Activated CD8-positive, alpha-beta memory T cell treated with anti-CD3 and anti-CD28 coated beads, Interleukin-2, amount 50 U/mL, for 24 hours (primary cell): ENCODE data around the gene CUX1.
"Not testable (repeated sequence)": the region's sequence is repeated elsewhere in the genome, so short reads cannot be mapped to it uniquely, and the experiment has no call there.

Experiments used
- DNase-seq: peaks from one replicate; pipeline ENCODE4 v3.0.0-alpha.2; 2020; ENCODE audit errors: extremely low read depth

Gene CUX1

DNA sequence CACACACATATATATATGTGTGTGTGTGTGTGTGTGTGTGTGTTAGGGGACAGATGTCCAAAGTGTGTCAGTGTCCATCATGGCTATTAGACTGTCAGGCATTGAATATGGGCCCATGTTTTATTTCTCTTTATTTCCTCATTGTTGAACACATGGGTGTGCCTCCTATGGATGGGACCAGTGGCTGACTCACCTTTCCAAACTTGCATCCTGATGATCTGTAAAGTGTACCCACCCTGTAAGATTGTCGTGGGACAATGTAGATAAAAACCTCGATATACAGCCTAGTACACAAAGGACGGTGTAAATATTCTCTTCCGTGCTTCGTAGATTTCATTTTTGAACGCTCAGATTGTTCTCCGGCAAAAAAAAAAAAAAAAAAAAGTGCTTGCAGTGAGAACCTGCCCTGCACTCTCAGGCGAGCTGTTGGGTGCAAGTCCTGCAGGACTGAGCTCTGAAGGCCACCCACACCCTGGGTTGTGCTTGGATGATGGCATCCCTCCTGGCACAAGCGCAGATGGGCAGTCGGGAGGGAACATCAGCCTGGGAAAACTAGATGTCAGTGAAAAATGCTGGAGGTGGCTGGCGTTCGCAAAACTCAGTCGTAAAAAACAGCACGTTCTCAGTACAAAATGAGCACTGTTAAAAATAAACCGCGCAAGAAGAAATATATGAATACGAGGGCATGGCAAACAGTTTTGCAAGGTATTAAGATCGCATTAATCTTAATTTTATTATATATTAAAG, 166.9 kb downstream of the CUX1 start:
- no peak for DNase-seq

DNA sequence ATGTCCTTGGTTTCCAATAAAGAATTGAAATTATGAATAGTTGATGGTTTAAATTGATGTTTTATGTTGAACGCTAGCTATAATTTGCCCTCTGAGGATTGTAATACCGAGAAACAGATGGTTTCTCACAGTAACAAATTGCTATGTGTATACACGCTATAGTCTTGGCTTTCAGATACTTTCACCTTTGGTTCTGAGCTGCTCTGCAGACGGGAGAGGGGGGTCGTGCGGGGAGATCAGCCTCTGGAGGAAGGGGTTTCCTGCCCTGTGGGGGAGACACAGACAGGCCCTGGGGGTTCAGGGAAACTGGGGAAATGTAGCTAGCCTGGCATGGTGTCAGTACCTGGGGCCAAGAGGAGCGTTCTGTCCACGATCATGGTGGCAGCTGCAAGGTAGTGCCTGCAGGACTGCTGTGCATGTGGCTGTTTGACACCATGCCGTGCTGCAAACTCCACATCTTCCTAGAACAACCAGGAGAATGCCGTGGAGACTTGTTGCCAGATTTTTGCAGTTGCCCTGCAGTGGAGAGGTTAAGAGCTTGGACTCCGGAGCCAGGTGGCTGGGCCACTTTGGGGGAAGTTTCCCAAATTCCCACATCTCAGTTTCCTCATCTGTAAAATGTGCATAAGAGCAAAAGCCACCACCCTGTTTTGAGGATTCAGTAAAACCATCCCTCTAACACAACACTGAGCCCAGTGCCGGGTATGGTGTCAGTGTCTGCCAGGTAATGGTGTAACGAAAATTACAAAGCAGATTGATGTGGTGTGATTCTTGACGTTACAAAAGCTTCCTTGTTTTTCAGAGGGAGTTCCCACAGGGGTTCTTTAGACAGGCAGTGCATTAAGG, 167.9 kb downstream of the CUX1 start:
- DNase-seq: no peak

DNA sequence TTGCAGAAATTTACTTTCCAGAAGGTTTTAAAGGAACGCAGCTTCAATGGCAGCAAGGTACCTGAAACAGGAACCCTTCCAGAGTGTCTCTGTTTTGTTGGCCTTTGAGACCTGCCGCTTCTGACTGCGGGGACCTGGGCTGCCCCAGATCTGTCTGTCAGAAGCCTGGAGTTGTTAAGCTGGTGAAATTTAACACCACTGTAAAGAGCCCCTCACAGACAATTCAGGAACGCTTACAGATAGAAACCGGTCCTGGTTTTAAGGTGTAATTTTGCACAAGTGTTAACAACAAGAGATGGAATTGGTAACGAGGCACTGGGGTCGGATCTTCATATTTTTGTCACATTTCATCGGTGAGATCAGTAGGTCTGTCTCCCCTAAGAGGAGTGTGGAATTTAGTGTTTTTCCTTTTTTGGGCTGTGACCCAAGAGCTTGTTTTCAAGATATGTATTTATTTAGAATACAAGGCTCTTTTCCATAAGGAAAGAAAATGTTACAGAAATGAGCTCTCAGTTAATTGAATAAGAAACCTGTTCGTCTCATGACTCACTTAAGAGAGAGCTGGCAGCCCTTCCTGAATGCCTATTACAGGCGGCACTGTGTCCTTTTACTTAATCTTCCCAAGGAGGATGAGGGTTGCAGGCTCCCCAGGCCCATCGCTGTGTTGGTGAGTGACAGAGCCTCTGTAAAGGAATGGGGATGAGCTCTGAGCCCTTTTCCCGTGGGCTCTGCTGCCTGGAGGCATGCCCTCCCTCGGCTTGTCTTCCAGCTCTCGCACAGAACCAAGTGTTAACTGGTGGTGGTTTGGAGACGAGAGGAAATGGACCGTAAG, 168.7 kb downstream of the CUX1 start:
- DNase-seq: no peak

DNA sequence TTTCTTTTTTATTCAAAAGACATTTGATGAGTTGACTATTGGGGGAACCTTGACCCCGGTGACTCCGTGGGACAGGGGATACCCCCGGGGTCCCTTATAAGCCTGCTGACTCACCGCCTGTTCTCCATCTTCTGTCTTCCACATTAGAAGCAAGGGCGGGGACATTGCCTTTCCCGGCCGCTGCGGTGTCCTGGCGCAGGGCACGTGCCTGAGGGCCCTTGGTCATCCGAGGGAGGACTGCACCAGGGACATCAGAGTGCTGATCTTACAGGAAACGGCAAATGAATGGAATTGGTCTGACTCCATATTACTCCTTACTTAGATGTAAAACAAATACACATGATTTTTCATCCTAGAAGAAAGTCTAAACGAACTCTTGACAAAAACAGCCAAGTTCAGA, 170.1 kb downstream of the CUX1 start:
- no peak for DNase-seq

DNA sequence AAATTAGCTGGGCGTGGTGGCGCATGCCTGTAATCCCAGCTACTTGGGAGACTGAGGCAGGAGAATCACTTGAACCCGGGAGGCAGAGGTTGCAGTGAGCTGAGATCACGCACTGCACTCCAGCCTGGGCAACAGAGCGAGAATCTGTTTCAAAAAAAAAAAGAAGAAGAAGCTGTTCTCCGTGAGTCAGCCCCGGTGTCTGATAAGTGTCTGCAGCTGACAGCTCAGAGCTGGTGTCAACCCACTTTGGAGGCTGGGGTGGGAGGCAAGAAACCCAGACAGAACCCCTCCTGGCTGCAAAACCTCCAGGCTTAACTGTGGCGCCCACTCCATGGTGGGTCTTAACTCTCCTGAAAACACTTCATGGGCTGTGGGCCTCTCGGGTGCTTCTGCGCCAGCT, 170.6 kb downstream of the CUX1 start:
- DNase-seq: not testable (repeated sequence)

DNA sequence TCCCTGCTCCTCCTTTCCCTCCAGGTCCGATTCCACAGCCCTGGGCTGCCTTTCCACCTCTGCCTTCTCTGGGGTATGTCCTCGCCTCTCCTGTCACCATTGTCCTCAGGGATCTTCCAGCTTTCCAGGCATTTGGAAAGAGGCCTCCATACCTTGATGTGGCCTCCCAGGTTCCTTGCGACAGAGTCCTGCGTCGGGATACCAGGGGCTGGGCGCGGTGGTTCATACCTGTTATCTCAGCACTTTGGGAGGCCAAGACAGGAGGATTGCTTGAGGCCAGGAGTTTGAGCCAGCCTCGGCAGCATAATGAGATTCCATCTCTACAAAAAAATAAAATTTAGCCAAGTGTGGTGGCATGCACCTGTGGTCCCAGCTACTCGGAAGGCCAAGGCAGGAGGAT, 171.1 kb downstream of the CUX1 start:
- no peak for DNase-seq

DNA sequence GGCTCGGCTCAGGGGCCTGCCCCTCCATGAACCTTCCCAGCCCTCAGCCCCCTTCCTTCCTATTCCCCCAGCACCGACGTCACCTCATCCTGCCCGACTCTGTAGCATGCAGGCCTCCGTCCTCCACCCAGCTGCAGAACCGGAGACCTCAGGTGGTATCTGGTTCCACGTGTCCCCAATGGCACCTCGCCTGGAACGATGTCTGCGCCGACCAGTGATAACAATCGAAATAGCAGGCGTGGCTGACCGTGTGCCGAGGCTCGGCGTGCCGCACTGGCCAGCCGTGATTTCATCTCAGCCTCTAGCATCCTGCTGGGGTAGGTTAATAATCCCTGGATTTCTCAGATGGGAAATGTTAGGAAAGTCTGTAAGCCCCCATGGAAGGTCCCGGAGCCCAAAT, 171.7 kb downstream of the CUX1 start:
- DNase-seq: no peak

DNA sequence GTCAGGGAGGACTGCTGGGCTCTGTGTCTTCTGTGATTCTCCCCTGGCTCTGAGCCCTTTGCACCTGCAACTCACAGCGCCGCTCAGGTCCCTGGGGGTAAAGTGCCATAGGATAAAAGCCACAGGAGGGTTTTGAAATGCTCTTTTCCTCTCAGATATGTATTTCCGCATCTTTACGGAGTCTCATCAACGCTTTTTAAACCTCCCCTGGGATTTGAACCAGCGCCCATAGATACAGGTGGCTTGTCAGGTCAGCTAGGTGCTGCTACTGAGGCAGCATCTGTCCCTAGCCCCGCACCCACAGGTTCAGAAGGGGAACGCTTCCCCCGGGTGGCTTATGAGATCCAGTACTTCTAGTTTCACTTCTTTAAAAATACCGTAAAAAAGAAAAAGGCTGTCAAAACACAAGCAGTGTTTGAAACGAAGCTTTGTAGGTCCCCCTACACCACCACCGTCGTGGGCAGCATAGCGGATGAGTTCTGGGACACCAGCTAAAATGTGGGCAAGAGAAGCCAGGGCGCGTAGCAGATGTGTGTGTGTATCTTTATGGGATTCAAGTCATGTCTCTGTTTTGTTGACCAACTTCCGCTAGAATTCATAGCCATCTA, 173.5 kb downstream of the CUX1 start:
- DNase-seq: no peak

DNA sequence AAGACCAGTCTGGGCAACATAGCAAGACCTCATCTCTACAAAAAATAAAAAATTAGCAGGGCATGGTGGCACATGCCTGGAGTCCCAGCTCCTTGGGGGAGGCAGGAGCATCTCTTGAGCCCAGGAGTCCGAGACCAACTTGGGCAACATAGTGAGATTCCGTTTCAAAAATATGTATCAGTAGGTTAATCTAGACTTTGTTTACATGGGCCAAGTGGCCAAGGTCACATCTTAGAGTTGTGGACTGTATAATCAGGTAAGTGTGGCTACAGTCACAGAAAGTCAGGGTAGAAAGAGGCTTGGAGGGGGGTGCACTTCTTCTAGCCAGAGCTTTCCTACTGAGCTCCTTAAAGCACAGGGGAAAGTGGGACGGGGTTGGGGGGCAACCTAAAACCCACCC, 174.4 kb downstream of the CUX1 start:
- DNase-seq: no peak

DNA sequence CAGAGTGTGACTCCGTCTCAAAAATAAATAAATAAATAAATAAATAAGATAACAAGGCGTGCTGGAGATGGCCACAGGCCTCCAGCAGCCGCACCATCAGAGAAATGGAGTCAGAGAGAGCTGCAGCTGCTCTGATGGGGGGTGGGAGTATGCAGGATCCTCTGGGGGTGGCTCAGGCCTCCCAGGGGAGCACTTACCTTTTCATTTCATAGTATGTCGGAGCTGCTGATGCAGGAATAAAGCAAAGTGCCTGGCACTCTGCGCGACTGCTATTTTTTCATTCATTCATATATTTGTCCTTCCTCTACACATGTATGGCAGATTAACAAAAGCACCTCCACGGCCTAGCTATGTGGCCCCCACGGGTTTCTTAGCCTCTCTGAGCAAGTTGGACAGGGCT, 175.9 kb downstream of the CUX1 start:
- no peak for DNase-seq

DNA sequence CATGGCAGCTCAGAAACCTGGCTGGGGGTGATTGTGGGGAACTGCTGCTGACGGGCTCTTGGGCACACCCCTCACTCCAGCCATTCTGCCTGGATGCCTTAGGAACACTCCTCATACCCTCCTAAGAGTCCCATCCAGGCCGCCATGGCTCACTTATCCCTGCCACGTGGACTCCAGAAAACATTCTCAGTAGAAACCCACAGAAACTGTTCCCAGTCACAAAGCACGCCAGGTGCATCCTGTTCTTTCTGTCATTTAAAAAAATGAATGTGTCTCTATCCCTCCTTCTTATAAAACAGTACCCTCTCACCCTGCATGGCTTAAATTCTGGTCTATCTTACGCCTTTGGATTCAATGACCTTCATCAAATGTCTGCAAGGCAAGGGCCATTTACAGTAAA, 177.7 kb downstream of the CUX1 start:
- no peak for DNase-seq

DNA sequence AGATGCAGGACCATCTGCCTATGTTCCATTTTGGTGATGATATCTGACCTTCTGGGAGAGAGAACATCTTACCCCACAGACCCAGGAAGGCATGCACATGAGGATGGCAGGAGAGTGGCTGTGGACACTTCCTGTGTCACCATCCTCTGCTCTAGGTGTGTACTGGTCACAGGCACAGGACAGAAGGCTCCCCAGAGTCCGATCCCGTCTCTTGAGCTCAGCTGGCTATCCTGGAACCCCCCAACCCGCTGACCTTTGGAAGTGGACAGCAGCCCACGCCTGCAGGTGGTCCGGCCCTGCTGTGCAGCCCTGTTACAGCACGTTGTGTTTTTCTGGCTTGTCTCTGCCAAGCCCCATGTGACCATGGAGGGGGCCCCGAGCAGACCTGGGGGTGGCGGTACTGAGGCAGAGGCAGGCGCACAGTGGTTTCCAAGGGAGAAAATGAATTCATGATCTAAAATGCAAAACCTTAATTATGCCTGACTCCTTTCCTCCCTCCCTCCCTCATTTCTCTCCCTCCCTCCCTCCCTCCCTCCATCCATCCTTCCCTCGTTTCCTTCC, 178.8 kb downstream of the CUX1 start:
- no peak for DNase-seq

DNA sequence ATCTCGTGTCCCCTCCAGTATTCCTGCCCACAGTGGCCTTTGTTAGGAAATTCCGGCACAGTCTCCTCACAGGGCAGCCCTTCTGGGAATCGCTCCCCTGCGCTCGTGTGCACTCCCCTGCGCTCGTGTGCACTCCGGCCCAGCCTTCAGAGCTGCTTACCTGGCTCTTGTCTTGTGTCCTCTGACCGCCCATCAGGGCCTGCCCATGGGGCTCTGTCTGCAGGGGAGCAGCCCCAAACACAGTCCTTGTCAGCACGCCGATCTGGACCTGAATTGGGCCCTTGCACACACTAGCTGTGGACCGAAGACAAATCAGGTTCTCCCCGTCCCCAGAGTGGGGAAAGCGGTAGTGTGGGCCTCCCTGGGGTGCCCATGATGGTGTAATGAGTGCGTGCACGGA, 179.4 kb downstream of the CUX1 start:
- no peak for DNase-seq

DNA sequence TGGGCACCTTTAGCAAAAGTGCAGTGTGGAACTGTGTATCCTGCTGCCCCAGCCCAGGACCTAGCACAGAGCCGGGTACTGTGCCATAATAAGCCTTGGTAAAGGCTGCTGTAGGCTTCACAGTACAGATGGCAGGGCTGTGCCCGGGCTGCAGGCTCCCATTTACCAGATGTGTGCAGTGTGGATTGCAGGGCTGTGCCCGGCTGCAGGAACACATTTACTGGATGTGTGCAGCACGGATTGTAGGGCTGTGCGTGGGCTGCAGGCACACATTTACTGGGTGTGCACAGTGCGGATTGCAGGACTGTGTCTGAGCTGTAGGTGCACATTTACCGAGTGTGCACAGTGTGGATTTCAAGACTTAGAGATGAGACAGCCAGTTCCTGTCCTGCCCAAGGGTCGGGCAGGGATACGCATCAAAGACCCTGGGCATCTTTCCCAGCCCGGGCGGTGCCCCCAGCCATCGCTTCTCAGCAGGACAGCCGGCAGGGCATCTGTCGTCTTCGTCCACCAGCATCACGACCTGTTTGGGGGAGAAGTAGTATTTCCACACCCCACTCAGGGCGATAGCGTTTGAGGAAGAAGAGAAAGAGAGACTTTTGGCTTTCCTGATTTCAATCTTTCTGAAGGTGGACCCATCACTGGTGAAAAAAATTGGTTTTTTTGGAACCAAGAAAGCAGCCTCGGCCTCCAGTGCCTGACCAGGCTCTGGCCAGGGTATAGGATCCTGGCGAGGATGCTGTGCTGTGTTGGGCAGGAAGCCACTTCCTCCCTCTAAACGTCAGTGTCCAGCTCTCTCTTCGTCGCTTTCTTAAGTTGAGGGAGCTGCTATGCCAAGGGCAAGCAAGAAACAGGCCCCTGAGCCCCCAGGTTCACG, 180.8 kb downstream of the CUX1 start:
- no peak for DNase-seq

DNA sequence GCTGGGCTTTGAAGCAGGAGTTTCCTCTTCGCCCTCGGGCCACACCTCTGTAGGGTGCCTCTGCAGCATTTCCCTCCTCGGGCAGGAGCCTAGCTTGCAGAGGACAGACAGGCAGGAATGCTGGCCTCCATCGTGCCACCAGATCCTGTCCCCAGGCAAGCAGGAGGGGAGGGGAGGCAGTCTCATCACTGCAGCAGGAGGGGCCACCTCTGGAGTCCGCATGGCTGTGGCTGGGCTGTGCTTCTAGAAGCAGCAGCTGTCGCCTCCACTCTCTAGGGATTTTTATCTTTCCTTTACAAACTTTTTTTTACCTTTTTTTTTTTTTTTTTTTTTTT, 181.4 kb downstream of the CUX1 start:
- no peak for DNase-seq

DNA sequence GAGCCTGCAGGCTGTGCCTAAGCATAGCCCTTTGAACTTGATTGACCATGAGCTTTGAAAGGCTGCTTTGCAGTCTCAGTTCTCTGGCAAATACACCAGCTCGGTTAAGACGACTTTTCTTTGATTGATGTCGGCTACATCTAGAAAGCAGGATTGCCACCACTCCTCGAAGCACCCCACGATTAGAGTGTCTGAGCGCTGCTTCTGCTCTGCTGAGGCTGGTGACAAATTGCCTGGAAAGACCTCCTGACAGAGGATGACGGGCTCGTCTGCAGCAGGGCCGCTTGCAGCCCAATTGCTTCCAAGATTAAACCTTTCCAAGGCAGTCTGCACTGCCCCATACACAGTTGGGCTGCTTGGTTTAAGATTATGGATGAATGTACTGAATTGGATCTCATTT, 182.0 kb downstream of the CUX1 start:
- no peak for DNase-seq

DNA sequence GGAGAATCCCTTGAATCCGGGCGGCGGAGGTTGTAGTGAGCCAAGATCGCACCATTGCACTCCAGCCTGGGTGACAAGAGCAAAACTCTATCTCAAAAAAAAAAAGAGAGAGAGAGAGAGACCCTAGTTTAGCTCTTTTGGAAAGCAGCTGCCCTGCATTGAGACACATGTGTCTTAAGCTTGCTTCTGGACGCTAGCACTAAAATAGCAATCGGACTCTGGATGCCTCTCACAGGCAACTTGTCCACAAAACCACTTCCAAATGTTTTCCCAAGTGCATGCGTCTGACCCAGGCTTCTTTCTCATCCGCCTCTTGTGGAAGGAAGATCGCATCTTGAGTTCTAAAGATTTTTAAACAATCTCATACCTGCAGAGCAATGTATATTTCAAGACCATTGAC, 182.7 kb downstream of the CUX1 start:
- DNase-seq: no peak

DNA sequence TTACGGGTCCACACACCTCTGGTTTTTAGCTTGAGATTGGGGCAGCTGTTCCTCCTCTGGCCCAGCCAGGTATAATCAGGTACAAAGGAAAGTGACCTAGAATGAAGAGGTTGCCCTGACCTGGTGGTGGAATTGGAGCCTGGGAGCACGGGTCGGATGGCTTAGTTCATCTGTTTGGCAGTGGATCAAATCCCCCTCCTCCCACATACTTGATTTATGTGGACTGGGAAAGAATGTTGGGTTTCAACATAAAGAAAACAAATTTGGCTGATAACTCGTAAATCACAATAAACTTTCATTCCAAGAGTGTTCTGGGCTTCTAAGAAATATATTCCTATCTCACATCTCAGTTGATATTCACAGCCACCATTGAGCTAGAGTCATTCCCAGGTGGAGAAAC, 186.8 kb downstream of the CUX1 start:
- no peak for DNase-seq

DNA sequence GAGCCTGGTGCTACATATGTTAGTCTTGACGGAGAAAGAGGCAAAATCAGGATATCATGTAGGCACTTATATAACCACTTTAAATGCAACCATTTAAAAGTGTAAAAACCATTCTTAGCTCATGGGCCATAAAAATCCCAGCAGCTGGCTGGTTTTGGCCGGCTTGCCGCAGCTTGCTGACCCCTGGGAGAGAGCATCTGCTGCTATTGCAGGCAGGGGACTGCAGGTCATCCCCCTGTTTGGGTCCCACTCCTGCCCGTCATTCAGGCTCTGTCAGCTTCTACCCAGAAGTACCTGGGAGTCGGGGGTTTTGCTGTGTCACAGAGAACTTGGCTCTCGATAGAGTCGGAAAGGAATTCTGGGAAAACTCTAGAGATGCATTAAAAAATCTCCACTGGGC, 187.4 kb downstream of the CUX1 start:
- no peak for DNase-seq

DNA sequence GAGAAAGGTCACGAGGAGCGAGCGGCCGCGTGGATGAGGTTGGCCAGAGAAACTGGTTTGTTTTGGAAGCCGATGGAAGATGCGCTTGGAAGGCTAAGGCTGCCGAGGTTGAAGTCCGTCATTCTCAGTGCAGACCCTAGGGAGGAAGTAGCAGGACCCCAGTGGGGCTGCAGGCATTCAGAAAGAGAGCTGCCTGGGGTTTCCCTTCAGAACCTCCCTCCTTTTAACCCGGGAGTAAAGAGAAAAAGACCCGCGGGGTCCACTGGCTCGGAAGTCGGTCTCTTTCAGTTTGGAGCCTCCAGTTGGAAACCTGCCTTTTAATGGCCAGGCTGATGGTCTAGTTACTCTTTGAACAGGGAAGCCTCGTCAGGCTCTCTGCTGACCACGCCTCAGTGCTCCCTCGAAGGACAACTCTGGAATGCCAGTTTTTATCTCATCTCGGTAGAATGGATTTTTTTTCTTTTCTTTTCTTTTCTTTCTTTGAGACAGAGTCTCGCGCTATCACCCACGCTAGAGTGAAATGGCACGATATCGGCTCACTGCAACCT, 188.6 kb downstream of the CUX1 start:
- DNase-seq: no peak

DNA sequence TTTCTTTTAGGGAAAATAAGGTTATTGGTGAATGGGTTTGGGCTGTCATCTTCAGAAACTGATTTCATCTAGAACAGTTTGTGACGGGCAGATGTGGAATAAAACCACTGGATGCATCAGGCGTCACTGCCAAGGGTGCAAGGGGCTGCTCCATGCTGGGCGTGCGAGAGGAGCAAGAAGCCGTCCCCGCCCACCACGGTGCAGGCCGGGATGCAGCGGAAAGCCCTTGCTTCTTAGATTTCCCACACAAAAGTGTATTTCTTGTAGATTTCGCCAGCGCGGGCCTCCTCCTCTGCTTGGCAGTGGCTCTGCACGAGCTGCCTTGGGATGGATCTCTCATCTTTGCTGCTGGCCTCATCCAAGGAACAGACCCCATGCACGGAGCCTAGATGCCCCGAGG, 189.3 kb downstream of the CUX1 start:
- no peak for DNase-seq
